ENCODE data around the gene SLCO4A1. TPM values are rescaled to one million over a fixed set of nuclear protein-coding genes. Genes with fewer than 3 reads are reported as not detected.

Gene SLCO4A1
- total RNA-seq, 2 donors from 2014 or later: 2.9 to 5.0 TPM

GRCh38 chr20:62716941-62717310 is 74.6 kb downstream of the SLCO4A1 start:
- H3K4me1 ChIP-seq (ENCODE audit: control insufficient read depth, insufficient read depth, low read length): no peaks in the 10 kb centered on the region
- H3K4me1 Mint-ChIP-seq: no peaks in the 10 kb centered on the region
- H3K4me3 Mint-ChIP-seq: no peak overlapping the region
- peaks cover 20% of the 10 kb centered on the region for H3K9me3 Mint-ChIP-seq
- DNase-seq: no peak
- H3K9me3 ChIP-seq (ENCODE audit: control insufficient read depth, low read length): peaks cover 22% of the 10 kb centered on the region
- no peak overlapping the region for H3K4me3 ChIP-seq (ENCODE audit: low read length)
- no peaks in the 10 kb centered on the region for H3K36me3 Mint-ChIP-seq (ENCODE audit: low read depth)
- H3K27ac Mint-ChIP-seq: no peak overlapping the region
- TF ChIP-seq CTCF (conservative IDR thresholded peaks at IDR 0.05): no peak
- 89 to 95% methylated on average over 8 to 11 of the region's 11 CpGs for WGBS, 2 experiments (ENCODE audit: insufficient coverage in 1 of 2, insufficient read length in 1 of 2)
- H3K36me3 ChIP-seq (ENCODE audit: control insufficient read depth, insufficient read depth, low read length): no peaks in the 10 kb centered on the region
- no peak overlapping the region for H3K9ac ChIP-seq (ENCODE audit: extremely low read depth, low read length, poor library complexity, severe bottlenecking)
- H3K27me3 ChIP-seq (ENCODE audit: control insufficient read depth, insufficient read depth, low read length, poor library complexity, severe bottlenecking): peaks cover 16% of the 10 kb centered on the region
- no peak overlapping the region for H3K27ac ChIP-seq (ENCODE audit: low read depth, low read length)
- peaks cover 21% of the 10 kb centered on the region for H3K27me3 Mint-ChIP-seq (ENCODE audit: insufficient read depth)

- H3K9me3 Mint-ChIP-seq: peaks cover 23% of the 10 kb centered on the region
- H3K4me1 Mint-ChIP-seq: no peaks in the 10 kb centered on the region
Observed at GRCh38 chr20:62717933-62718332, 75.6 kb downstream of the SLCO4A1 start.

GRCh38 chr20:62718546-62718945 is 76.2 kb downstream of the SLCO4A1 start:
- Histone ChIP-seq H3K4me1 (ENCODE audit: control insufficient read depth, insufficient read depth, low read length) (no peaks in the 10 kb centered on the region), H3K27me3 (ENCODE audit: control insufficient read depth, insufficient read depth, low read length, poor library complexity, severe bottlenecking) (peaks cover 11% of the 10 kb centered on the region), H3K4me3 (ENCODE audit: low read length) (no peak overlapping the region), H3K9me3 (ENCODE audit: control insufficient read depth, low read length) (peaks cover 24% of the 10 kb centered on the region), H3K9ac (ENCODE audit: extremely low read depth, low read length, poor library complexity, severe bottlenecking) (no peak overlapping the region), H3K36me3 (ENCODE audit: control insufficient read depth, insufficient read depth, low read length) (no peaks in the 10 kb centered on the region), H3K27ac (ENCODE audit: low read depth, low read length) (no peak overlapping the region)
- Mint-ChIP-seq H3K27ac (no peak overlapping the region), H3K4me1 (no peaks in the 10 kb centered on the region), H3K9me3 (peaks cover 23% of the 10 kb centered on the region), H3K4me3 (no peak overlapping the region), H3K36me3 (ENCODE audit: low read depth) (no peaks in the 10 kb centered on the region), H3K27me3 (ENCODE audit: insufficient read depth) (peaks cover 14% of the 10 kb centered on the region)
- DNase-seq: no peak
- TF ChIP-seq CTCF (conservative IDR thresholded peaks at IDR 0.05): no peak
- 74 to 82% methylated on average over 3 to 10 of the region's 12 CpGs for WGBS, 2 experiments (ENCODE audit: insufficient coverage in 1 of 2, insufficient read length in 1 of 2)

More at GRCh38 chr20:62717933-62718332, 75.6 kb downstream of the SLCO4A1 start:
- H3K9ac ChIP-seq (ENCODE audit: extremely low read depth, low read length, poor library complexity, severe bottlenecking): no peak overlapping the region
- no peak overlapping the region for H3K27ac ChIP-seq (ENCODE audit: low read depth, low read length)
- peaks cover 24% of the 10 kb centered on the region for H3K9me3 ChIP-seq (ENCODE audit: control insufficient read depth, low read length)
- H3K27ac Mint-ChIP-seq: no peak overlapping the region
- H3K27me3 Mint-ChIP-seq (ENCODE audit: insufficient read depth): peaks cover 19% of the 10 kb centered on the region
- no peak for TF ChIP-seq CTCF (conservative IDR thresholded peaks at IDR 0.05)
- no peak for DNase-seq
- peaks cover 11% of the 10 kb centered on the region for H3K27me3 ChIP-seq (ENCODE audit: control insufficient read depth, insufficient read depth, low read length, poor library complexity, severe bottlenecking)
- H3K4me3 Mint-ChIP-seq: no peak overlapping the region
- no peaks in the 10 kb centered on the region for H3K36me3 Mint-ChIP-seq (ENCODE audit: low read depth)
- no peaks in the 10 kb centered on the region for H3K36me3 ChIP-seq (ENCODE audit: control insufficient read depth, insufficient read depth, low read length)
- H3K4me1 ChIP-seq (ENCODE audit: control insufficient read depth, insufficient read depth, low read length): no peaks in the 10 kb centered on the region
- 76 to 83% methylated on average over 13 to 18 of the region's 18 CpGs for WGBS, 2 experiments (ENCODE audit: insufficient coverage in 1 of 2, insufficient read length in 1 of 2)
- H3K4me3 ChIP-seq (ENCODE audit: low read length): no peak overlapping the region
